ENCODE data around the gene FCRLB.

DNA sequence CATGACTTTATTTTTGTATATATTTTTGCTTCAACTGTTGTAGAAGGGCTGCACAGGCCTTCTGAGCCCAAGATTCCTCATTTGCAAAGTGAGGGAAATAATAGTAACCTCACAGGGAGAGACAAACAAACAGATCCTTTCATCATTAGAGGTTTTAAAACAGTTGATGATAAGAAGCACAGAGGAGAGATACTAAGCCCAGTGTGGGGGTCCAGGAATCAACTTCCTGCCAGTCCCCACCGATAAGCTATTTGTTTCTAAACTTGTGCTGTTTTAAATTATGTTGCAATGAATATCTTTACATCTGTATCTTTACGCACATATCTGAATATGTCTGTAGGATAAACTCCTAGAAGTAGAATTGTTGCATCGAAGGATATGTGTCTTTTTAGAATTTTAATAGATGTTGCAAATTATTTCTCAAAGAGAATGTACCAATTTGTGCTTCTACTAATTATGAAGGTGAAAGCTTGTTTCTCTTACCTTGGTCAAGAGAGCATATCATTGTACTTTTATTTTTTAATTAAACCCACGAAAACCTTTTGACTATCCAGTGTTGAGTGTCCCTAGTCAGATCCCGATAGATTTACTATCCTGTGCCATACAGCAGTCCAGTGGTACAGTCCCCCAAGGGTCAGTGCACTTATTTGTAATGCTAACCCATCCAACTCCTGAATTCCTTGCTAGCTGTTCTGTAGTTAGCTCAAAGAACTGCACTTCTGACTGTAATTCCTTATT lies 10.8 kb downstream of the FCRLB start:
- no peak for TF ChIP-seq EZH2 (optimal IDR thresholded peaks at IDR 0.05; ENCODE audit: low read depth, low read length)
- TF ChIP-seq, protein P1, sequence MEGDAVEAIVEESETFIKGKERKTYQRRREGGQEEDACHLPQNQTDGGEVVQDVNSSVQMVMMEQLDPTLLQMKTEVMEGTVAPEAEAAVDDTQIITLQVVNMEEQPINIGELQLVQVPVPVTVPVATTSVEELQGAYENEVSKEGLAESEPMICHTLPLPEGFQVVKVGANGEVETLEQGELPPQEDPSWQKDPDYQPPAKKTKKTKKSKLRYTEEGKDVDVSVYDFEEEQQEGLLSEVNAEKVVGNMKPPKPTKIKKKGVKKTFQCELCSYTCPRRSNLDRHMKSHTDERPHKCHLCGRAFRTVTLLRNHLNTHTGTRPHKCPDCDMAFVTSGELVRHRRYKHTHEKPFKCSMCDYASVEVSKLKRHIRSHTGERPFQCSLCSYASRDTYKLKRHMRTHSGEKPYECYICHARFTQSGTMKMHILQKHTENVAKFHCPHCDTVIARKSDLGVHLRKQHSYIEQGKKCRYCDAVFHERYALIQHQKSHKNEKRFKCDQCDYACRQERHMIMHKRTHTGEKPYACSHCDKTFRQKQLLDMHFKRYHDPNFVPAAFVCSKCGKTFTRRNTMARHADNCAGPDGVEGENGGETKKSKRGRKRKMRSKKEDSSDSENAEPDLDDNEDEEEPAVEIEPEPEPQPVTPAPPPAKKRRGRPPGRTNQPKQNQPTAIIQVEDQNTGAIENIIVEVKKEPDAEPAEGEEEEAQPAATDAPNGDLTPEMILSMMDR (IDR thresholded peaks at IDR 0.05; ENCODE audit: low read length) = no peak
